Esophagus squamous epithelium (tissue), 5 donors: Measurements from ENCODE around the gene ETFB. TPM values are rescaled to one million over a fixed set of nuclear protein-coding genes. Genes with fewer than 3 reads are reported as not detected.
A peak's percentile ranks its signal among the peaks of the same experiment; 100 is the strongest.

Source experiments
- DNase-seq: peaks from one replicate; lab custom pipeline; 2025; lab: John Stamatoyannopoulos, UW
- H3K27ac ChIP-seq, 4 donors: fragments of 200-600 bp; sonication (generic); one replicate each; pipeline ENCODE4 v1.5.1; 2016 to 2019; ENCODE audit warnings: mild to moderate bottlenecking in 1 of 4
- H3K27me3 ChIP-seq, 4 donors: fragments of 200-600 bp; sonication (generic); 1 replicate in 3 of 4; 2 replicates in 1 of 4; pipeline versions ENCODE4 v1.5.1 to v1.6.0; 2017 to 2021; ENCODE audit warnings: antibody characterized with exemption in 1 of 4
- H3K36me3 ChIP-seq, 3 donors: fragments of 200-600 bp; sonication (generic); one replicate each; pipeline ENCODE4 v1.5.1; 2016 to 2019
- H3K4me1 ChIP-seq, 3 donors: fragments of 200-600 bp; sonication (generic); one replicate each; pipeline ENCODE4 v1.5.1; 2017 to 2019
- H3K4me3 ChIP-seq, 4 donors: fragments of 200-600 bp; sonication (generic); 1 replicate in 3 of 4; 2 replicates in 1 of 4; pipeline ENCODE4 v1.5.1; 2016 to 2019; ENCODE audit warnings: mild to moderate bottlenecking in 2 of 4, moderate library complexity in 1 of 4
- H3K9me3 ChIP-seq, 3 donors: fragments of 200-600 bp; sonication (generic); one replicate each; pipeline ENCODE4 v1.5.1; 2016 to 2019
- POLR2A ChIP-seq, 4 donors: fragments of 450-650 bp; IDR thresholded peaks; one replicate each; pipeline ENCODE4 v1.6.1; 2017; ENCODE audit warnings: antibody characterized with exemption in 4 of 4, mild to moderate bottlenecking in 4 of 4, moderate library complexity in 3 of 4
- WGBS, 2 donors: methylation state at CpG; one replicate each; pipeline ENCODE4 v1.1.5; 2018; 5-methylcytosine and 5-hydroxymethylcytosine counted together
- intact Hi-C: fragments of 100-400 bp; cut with DNase I; formaldehyde crosslinking; loops from one replicate; pipeline ENCODE4 v1.15.0; 2022
- total RNA-seq, 4 donors: library from RNA; depleted of rRNA; stranded (reverse); fragments of >200 nt; gene quantifications; one replicate each; pipeline ENCODE4 v1.1.0, GENCODE V29; 2016
- TF ChIP-seq, protein P1 (sequence below), 6 experiments: fragments of 450-650 bp in 4 of 6; fragments of 200-600 bp in 2 of 6; sonication (generic) in 2 of 6; IDR thresholded peaks; one replicate each; pipeline ENCODE4 v1.5.1; 2016 to 2019; ENCODE audit warnings: antibody characterized with exemption in 6 of 6, mild to moderate bottlenecking in 4 of 6, moderate library complexity in 4 of 6
- donor health status: DM: yes; HTN: yes; CAD: no.

Gene ETFB
- total RNA-seq, 4 donors from 2014 or later, result 104 to 215 (median 157) TPM

- H3K36me3 ChIP-seq, result no peaks in the 10 kb centered on the region
- H3K9me3 ChIP-seq, result no peaks in the 10 kb centered on the region
- TF ChIP-seq POLR2A (IDR thresholded peaks at IDR 0.05), result no peak
- TF ChIP-seq, protein P1, sequence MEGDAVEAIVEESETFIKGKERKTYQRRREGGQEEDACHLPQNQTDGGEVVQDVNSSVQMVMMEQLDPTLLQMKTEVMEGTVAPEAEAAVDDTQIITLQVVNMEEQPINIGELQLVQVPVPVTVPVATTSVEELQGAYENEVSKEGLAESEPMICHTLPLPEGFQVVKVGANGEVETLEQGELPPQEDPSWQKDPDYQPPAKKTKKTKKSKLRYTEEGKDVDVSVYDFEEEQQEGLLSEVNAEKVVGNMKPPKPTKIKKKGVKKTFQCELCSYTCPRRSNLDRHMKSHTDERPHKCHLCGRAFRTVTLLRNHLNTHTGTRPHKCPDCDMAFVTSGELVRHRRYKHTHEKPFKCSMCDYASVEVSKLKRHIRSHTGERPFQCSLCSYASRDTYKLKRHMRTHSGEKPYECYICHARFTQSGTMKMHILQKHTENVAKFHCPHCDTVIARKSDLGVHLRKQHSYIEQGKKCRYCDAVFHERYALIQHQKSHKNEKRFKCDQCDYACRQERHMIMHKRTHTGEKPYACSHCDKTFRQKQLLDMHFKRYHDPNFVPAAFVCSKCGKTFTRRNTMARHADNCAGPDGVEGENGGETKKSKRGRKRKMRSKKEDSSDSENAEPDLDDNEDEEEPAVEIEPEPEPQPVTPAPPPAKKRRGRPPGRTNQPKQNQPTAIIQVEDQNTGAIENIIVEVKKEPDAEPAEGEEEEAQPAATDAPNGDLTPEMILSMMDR (IDR thresholded peaks at IDR 0.05), result no peak
- peak overlapping the region; percentile 75 to 88 (median 82) for H3K4me3 ChIP-seq
- no peak for DNase-seq
- WGBS, 2 donors, result 10 to 11% methylated on average over 7 to 10 of the region's 10 CpGs
- peak overlapping the region; percentile 86 to 99 (median 98) for H3K27ac ChIP-seq
- no peaks in the 10 kb centered on the region for H3K27me3 ChIP-seq
- peaks cover 29 to 58% (median 41%) of the 10 kb centered on the region in 3 donors for H3K4me1 ChIP-seq
- intact Hi-C loops, result no loop called here
These were observed 800 bp downstream of the ETFB start for GRCh38 chr19:51365211-51365964.

DNA sequence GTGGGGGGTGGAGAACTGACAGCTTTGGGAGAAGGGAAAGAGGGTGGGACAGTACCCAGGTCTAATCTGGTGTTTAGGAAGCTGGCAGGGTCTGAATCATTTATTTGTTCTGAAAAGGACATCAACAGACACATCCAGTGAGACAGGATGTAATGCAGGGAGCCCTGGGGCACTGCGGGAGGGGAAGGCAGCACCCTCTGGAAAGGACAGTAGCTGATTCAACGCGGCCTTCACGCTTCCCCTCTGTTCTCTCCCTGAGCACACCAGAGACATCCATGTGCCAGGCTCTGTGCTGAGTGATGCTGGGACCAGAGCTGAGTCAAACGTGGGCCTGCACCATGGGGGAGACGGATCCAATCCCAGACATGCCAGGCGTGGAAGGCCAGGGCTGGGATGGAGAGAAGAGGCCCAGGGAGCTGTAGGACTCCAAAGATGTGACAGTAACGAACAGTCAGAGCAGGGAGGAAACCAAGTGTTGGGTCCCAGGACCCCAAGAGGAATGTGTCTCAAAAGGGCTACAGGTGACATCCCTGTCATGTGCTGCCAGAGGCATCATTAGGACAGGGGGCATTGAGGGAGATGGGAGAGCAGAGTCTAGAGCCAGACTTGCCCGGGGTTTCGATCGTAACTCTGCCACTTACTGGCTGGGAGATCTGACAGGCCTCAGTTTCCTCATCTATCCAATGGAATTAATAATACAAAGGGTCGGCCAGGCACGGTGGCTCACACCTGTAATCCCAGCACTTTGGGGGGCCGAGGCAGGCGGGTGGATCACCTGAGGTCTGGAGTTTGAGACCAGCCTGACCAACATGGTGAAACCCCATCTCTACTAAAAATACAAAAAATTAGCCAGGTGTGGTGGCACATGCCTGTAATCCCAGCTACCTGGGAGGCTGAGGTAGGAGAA is 1.7 kb downstream of the ETFB start:
- 73 to 78% methylated on average over 13 to 15 of the region's 15 CpGs for WGBS, 2 donors

GRCh38 chr19:51361239-51361638 is 4.9 kb downstream of the ETFB start:
- Histone ChIP-seq H3K27me3 (no peaks in the 10 kb centered on the region), H3K9me3 (no peaks in the 10 kb centered on the region), H3K4me1 (peaks cover 35 to 59% (median 35%) of the 10 kb centered on the region in 3 donors), H3K27ac (peak overlapping the region in 1 of 4 donors; percentile 43), H3K4me3 (no peak overlapping the region), H3K36me3 (no peaks in the 10 kb centered on the region)
- WGBS, 2 donors, result 80 to 93% methylated on average over 6 to 13 of the region's 13 CpGs
- TF ChIP-seq POLR2A (IDR thresholded peaks at IDR 0.05), result no peak
- TF ChIP-seq, protein P1 (IDR thresholded peaks at IDR 0.05), result no peak
- no peak for DNase-seq
- intact Hi-C loops, result no loop called here

More for the DNA sequence above, 1.7 kb downstream of the ETFB start:
- TF ChIP-seq, protein P1 (IDR thresholded peaks at IDR 0.05), result no peak
- no peak for TF ChIP-seq POLR2A (IDR thresholded peaks at IDR 0.05)
- Histone ChIP-seq H3K36me3 (no peaks in the 10 kb centered on the region), H3K4me3 (peak overlapping the region in 1 of 4 donors; percentile 88), H3K9me3 (no peaks in the 10 kb centered on the region), H3K27ac (peak overlapping the region; percentile 52 to 99 (median 78)), H3K27me3 (no peaks in the 10 kb centered on the region), H3K4me1 (peaks cover 32 to 65% (median 41%) of the 10 kb centered on the region in 3 donors)
- DNase-seq, result no peak
- intact Hi-C loops, result no loop called here

GRCh38 chr19:51359294-51359693 is 6.9 kb downstream of the ETFB start:
- WGBS, 2 donors, result 59 to 68% methylated on average over 2 to 4 of the region's 4 CpGs
- TF ChIP-seq, protein P1 (IDR thresholded peaks at IDR 0.05), result no peak
- TF ChIP-seq POLR2A (IDR thresholded peaks at IDR 0.05), result no peak
- intact Hi-C loops, result no loop called here
- Histone ChIP-seq H3K27me3 (no peaks in the 10 kb centered on the region), H3K4me3 (no peak overlapping the region), H3K4me1 (peaks cover 20 to 50% (median 23%) of the 10 kb centered on the region in 3 donors), H3K36me3 (no peaks in the 10 kb centered on the region), H3K27ac (peak overlapping the region in 3 of 4 donors; percentile 31 to 78 (median 63)), H3K9me3 (no peaks in the 10 kb centered on the region)
- DNase-seq, result no peak
